GM21576 (cell line): ENCODE data around the gene TMEFF1.
A peak's percentile ranks its signal among the peaks of the same experiment; 100 is the strongest.

Experiments used
- ATAC-seq: cut with Tn5 transposase; IDR thresholded peaks from one replicate; pipeline ENCODE4 v1.9.1; 2021; ENCODE audit warnings: mild to moderate bottlenecking, moderate library complexity; ENCODE audit not compliant: unreplicated experiment

The TMEFF1 gene

DNA sequence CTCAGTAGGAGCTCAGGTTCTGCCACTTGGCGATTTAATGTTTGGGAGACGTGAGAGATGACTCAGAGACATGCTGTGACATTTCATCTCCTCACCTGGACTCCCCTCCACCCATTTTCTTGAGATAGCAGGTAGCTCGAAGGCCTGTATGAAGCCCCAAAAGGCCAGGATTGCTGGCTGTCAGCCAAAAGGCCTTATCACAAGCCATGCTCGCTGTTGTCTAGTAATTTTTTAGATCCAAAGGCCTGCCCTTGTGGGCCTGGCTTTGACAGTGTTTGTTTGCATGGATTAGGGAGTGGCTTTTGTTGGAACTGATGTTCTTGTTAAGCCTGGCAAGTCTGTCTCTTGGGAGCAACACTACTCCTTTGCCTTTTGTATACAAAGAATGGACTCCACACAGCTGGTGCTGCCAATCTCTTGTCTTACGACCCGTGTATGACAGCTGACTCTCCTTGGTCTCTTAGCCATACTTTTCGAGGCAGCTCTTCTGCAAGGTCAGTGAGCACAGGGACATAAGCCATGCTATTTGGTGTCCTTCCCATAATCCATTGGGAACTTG lies 127.7 kb downstream of the TMEFF1 start:
- no peak for ATAC-seq

- ATAC-seq = peak; percentile 48
Measured at GRCh38 chr9:100601216-100601615, 128.3 kb downstream of the TMEFF1 start.

GRCh38 chr9:100602342-100602801 lies 129.4 kb downstream of the TMEFF1 start:
- ATAC-seq = no peak

DNA sequence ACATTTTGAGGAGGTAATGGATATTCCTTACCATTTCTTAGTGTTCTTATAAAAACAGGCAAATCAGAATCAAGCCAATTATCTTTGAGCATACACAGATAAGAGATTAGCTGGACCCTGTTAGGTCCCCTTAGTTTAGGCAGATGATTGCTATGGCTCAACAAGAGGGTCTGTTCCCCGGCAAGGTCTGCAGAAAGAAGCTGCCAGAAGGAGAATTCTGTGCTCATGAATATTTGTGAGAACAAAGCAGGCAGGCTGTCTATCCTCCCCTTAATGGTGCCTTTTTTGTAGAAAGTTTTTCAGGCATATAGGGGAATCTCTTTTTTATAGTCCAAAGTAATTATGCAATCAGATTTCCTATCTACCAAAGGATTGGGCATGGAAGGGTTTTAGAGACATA lies 132.5 kb downstream of the TMEFF1 start:
- ATAC-seq = no peak

GRCh38 chr9:100619194-100619593 lies 146.2 kb downstream of the TMEFF1 start:
- no peak for ATAC-seq

DNA sequence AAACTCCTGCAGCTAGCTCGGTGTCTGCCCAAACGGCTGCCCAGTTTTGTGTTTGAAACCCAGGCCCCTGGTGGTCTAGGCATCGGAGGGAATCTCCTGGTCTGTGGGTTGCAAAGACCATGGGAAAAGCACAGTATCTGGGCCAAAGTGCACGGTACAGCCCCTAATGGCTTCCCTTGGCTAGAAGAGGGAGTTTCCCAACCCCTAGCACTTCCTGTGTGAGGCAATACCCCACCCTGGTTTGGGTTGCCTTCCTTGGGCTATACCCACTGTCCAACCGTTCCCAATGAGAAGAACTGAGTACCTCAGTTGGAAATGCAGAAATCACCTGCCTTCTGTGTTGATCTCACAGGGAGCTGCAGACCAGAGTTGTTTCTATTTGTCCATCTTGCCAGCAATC lies 146.7 kb downstream of the TMEFF1 start:
- no peak for ATAC-seq

- ATAC-seq = no peak
Measured at GRCh38 chr9:100623969-100624368, 151.0 kb downstream of the TMEFF1 start.

GRCh38 chr9:100626949-100627348 lies 154.0 kb downstream of the TMEFF1 start:
- ATAC-seq = no peak
